ENCODE results near the gene CUX1. TPM values are rescaled to one million over a fixed set of nuclear protein-coding genes. Genes with fewer than 3 reads are reported as not detected.

CUX1 gene
- polyA plus RNA-seq, 4 donors: 29.2 to 77.5 (median 32.3) TPM

DNA sequence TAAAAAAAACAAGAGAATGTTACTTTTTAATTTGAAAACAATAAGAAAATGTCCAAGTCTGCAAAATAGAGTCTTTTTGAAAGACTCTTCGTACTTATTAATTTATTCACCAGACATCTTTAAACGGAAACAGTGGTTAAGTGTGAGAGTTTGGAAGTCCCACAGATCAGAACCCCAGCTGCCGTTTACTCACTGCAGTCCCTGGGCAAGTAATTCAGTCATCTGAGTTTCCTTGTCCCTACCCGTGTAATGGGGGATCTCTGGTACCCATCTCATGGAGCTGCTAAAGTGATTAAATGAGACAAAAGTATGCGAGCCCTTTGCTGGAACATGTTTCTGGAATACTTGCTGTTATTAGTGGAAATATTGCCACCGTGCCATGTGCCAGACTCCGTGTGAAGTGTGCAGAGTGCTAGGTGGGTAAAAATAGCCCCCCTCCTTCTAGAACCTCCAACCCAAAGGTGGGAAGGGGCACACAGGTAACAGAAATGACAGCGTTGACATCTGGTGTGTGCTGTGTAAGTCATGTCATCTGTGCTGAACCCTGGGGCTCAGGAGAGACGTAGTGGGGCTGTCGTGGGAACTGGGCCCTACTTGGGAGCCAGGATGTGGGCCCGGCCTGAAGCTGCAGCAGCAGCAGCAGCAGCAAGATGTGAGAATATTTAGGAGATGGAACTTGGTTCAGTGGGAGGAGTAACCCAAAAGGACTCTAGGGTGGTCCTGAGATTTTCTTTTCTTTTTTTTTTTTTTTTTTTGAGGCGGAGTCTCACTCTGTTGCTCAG is 140.5 kb downstream of the CUX1 start:
- WGBS, 3 donors: 81 to 86% (median 82%) methylated on average over 11 to 12 of the region's 12 CpGs
- H3K4me1 ChIP-seq (ENCODE audit: control insufficient read depth in 3 of 3, insufficient read depth in 2 of 3, low read depth in 1 of 3, low read length in 2 of 3): peaks cover 0 to under 1% (median 0%) of the 10 kb centered on the region in 3 donors
- H3K4me3 ChIP-seq (ENCODE audit: low read depth in 1 of 3, low read length in 3 of 3): no peak overlapping the region
- no peak for DNase-seq
- FAIRE-seq: no peak
- no peaks in the 10 kb centered on the region for H3K27me3 ChIP-seq (ENCODE audit: control insufficient read depth in 3 of 3, insufficient read depth in 3 of 3, low read length in 3 of 3)
- H3K9me3 ChIP-seq (ENCODE audit: control insufficient read depth in 2 of 2, insufficient read depth in 1 of 2, low read depth in 1 of 2, low read length in 1 of 2): no peaks in the 10 kb centered on the region
- peaks cover 0 to 21% (median 0%) of the 10 kb centered on the region in 3 donors for H3K36me3 ChIP-seq (ENCODE audit: control insufficient read depth in 3 of 3, insufficient read depth in 2 of 3, low read depth in 1 of 3, low read length in 3 of 3)
- no peak overlapping the region for H3K27ac ChIP-seq (ENCODE audit: low read depth in 1 of 3, low read length in 2 of 3)

- Histone ChIP-seq H3K9me3 (ENCODE audit: control insufficient read depth in 2 of 2, insufficient read depth in 1 of 2, low read depth in 1 of 2, low read length in 1 of 2) (no peaks in the 10 kb centered on the region), H3K27me3 (ENCODE audit: control insufficient read depth in 3 of 3, insufficient read depth in 3 of 3, low read length in 3 of 3) (no peaks in the 10 kb centered on the region), H3K4me1 (ENCODE audit: control insufficient read depth in 3 of 3, insufficient read depth in 2 of 3, low read depth in 1 of 3, low read length in 2 of 3) (no peaks in the 10 kb centered on the region), H3K36me3 (ENCODE audit: control insufficient read depth in 3 of 3, insufficient read depth in 2 of 3, low read depth in 1 of 3, low read length in 3 of 3) (peaks cover 0 to 29% (median 0%) of the 10 kb centered on the region in 3 donors), H3K4me3 (ENCODE audit: low read depth in 1 of 3, low read length in 3 of 3) (no peak overlapping the region), H3K27ac (ENCODE audit: low read depth in 1 of 3, low read length in 2 of 3) (no peak overlapping the region)
- no peak for FAIRE-seq
- 89 to 97% (median 93%) methylated on average over 9 of the region's 9 CpGs for WGBS, 3 donors
- no peak for DNase-seq
Observed at GRCh38 chr7:101959342-101959741, 141.9 kb downstream of the CUX1 start.

DNA sequence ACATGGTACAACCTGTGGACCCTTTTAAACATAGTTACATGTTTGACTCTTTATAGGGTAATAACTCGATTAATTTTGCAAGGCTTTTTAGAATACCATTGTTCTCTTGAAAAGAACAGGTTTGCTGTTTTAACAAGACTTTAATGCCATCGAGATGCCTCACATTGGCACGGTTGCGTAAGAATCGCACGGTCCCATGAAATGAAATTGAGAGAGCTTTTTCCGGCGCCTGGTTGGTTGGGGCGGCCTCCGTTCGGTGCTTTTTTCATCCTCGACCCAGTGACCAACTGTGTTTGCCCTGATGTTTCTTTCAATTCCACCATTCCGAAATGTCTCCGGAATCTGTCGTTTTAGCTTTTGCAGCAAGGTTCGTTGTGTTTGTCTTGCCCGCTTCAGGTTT is 142.4 kb downstream of the CUX1 start:
- Histone ChIP-seq H3K27me3 (ENCODE audit: control insufficient read depth in 3 of 3, insufficient read depth in 3 of 3, low read length in 3 of 3) (no peaks in the 10 kb centered on the region), H3K4me1 (ENCODE audit: control insufficient read depth in 3 of 3, insufficient read depth in 2 of 3, low read depth in 1 of 3, low read length in 2 of 3) (no peaks in the 10 kb centered on the region), H3K36me3 (ENCODE audit: control insufficient read depth in 3 of 3, insufficient read depth in 2 of 3, low read depth in 1 of 3, low read length in 3 of 3) (peaks cover 0 to 29% (median 0%) of the 10 kb centered on the region in 3 donors), H3K27ac (ENCODE audit: low read depth in 1 of 3, low read length in 2 of 3) (no peak overlapping the region), H3K4me3 (ENCODE audit: low read depth in 1 of 3, low read length in 3 of 3) (no peak overlapping the region), H3K9me3 (ENCODE audit: control insufficient read depth in 2 of 2, insufficient read depth in 1 of 2, low read depth in 1 of 2, low read length in 1 of 2) (no peaks in the 10 kb centered on the region)
- FAIRE-seq: no peak
- WGBS, 3 donors: 97% methylated on average over 17 of the region's 17 CpGs
- DNase-seq: no peak

- Histone ChIP-seq H3K9me3 (ENCODE audit: control insufficient read depth in 2 of 2, insufficient read depth in 1 of 2, low read depth in 1 of 2, low read length in 1 of 2) (no peaks in the 10 kb centered on the region), H3K27ac (ENCODE audit: low read depth in 1 of 3, low read length in 2 of 3) (no peak overlapping the region), H3K27me3 (ENCODE audit: control insufficient read depth in 3 of 3, insufficient read depth in 3 of 3, low read length in 3 of 3) (no peaks in the 10 kb centered on the region), H3K4me1 (ENCODE audit: control insufficient read depth in 3 of 3, insufficient read depth in 2 of 3, low read depth in 1 of 3, low read length in 2 of 3) (no peaks in the 10 kb centered on the region), H3K36me3 (ENCODE audit: control insufficient read depth in 3 of 3, insufficient read depth in 2 of 3, low read depth in 1 of 3, low read length in 3 of 3) (peaks cover 0 to 34% (median 0%) of the 10 kb centered on the region in 3 donors), H3K4me3 (ENCODE audit: low read depth in 1 of 3, low read length in 3 of 3) (no peak overlapping the region)
- FAIRE-seq (no peak), DNase-seq (no peak)
- WGBS, 3 donors: 96 to 99% (median 98%) methylated on average over 4 of the region's 4 CpGs
Observed at GRCh38 chr7:101960323-101960722, 142.9 kb downstream of the CUX1 start.

DNA sequence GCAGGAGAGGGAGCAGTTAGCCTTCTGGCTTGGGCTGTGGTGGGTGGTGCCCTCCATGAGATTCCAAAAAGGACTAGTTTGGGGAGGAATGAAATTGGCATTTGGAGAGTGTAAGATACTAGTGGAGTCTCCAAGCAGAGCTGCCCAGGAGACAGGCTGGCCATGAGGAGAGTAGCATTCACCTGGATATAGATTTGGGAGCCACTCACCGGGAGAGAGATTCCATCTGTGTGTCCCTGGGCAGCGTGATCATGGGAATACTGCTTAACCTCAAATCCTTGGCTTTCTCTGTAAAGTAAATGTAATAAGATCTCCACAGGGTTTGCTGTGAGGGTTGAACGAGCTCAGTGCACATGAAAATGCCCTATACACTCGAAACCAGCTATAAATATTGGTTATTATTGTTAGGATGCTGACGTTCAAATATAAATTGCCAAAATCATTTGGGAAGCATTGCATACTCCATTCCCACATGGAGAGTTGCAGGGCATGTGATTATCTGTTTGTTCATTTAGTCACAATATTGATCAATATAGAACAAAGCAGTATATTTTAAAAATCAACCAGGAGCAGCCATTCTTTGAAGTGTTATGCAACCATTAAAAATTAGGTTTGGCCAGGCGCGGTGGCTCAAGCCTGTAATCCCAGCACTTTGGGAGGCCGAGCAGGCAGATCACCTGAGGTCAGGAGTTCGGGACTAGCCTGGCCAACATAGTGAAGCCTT is 143.7 kb downstream of the CUX1 start:
- WGBS, 3 donors: 81 to 83% (median 82%) methylated on average over 9 of the region's 9 CpGs
- no peak overlapping the region for H3K27ac ChIP-seq (ENCODE audit: low read depth in 1 of 3, low read length in 2 of 3)
- FAIRE-seq: no peak

DNA sequence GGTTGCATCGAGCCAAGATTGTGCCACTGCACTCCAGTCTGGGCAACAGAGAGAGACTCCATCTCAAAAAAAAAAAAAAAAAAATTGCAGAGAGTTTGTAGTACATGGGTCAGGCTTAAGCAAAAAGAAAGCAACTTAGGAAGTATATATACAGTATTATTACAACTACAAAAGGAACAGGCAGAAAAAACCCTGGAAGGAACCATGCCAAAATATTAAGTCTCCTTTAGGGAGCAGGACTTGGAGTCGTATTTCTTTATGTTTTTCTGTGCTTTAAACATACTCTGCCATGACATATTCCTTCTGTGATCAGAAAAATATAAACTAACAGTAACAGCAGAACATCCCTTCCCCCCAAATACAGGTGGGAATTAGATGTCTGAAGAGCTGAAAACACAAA is 144.4 kb downstream of the CUX1 start:
- H3K27me3 ChIP-seq (ENCODE audit: control insufficient read depth in 3 of 3, insufficient read depth in 3 of 3, low read length in 3 of 3): no peaks in the 10 kb centered on the region
- FAIRE-seq (no peak), DNase-seq (no peak)
- peaks cover 0 to 37% (median 0%) of the 10 kb centered on the region in 3 donors for H3K36me3 ChIP-seq (ENCODE audit: control insufficient read depth in 3 of 3, insufficient read depth in 2 of 3, low read depth in 1 of 3, low read length in 3 of 3)
- H3K4me1 ChIP-seq (ENCODE audit: control insufficient read depth in 3 of 3, insufficient read depth in 2 of 3, low read depth in 1 of 3, low read length in 2 of 3): no peaks in the 10 kb centered on the region
- 72 to 86% (median 77%) methylated on average over 2 of the region's 2 CpGs for whole genome bisulfite sequencing, 3 donors
- H3K4me3 ChIP-seq (ENCODE audit: low read depth in 1 of 3, low read length in 3 of 3): no peak overlapping the region
- no peaks in the 10 kb centered on the region for H3K9me3 ChIP-seq (ENCODE audit: control insufficient read depth in 2 of 2, insufficient read depth in 1 of 2, low read depth in 1 of 2, low read length in 1 of 2)
- no peak overlapping the region for H3K27ac ChIP-seq (ENCODE audit: low read depth in 1 of 3, low read length in 2 of 3)

More for the DNA sequence above, 143.7 kb downstream of the CUX1 start:
- H3K36me3 ChIP-seq (ENCODE audit: control insufficient read depth in 3 of 3, insufficient read depth in 2 of 3, low read depth in 1 of 3, low read length in 3 of 3): peaks cover 0 to 35% (median 0%) of the 10 kb centered on the region in 3 donors
- H3K27me3 ChIP-seq (ENCODE audit: control insufficient read depth in 3 of 3, insufficient read depth in 3 of 3, low read length in 3 of 3): no peaks in the 10 kb centered on the region
- H3K9me3 ChIP-seq (ENCODE audit: control insufficient read depth in 2 of 2, insufficient read depth in 1 of 2, low read depth in 1 of 2, low read length in 1 of 2): no peaks in the 10 kb centered on the region
- no peak for DNase-seq
- H3K4me3 ChIP-seq (ENCODE audit: low read depth in 1 of 3, low read length in 3 of 3): no peak overlapping the region
- no peaks in the 10 kb centered on the region for H3K4me1 ChIP-seq (ENCODE audit: control insufficient read depth in 3 of 3, insufficient read depth in 2 of 3, low read depth in 1 of 3, low read length in 2 of 3)

- DNase-seq (no peak), FAIRE-seq (no peak)
- H3K27ac ChIP-seq (ENCODE audit: low read depth in 1 of 3, low read length in 2 of 3): no peak overlapping the region
- H3K4me1 ChIP-seq (ENCODE audit: control insufficient read depth in 3 of 3, insufficient read depth in 2 of 3, low read depth in 1 of 3, low read length in 2 of 3): no peaks in the 10 kb centered on the region
- peaks cover 0 to 40% (median 0%) of the 10 kb centered on the region in 3 donors for H3K36me3 ChIP-seq (ENCODE audit: control insufficient read depth in 3 of 3, insufficient read depth in 2 of 3, low read depth in 1 of 3, low read length in 3 of 3)
- no peaks in the 10 kb centered on the region for H3K27me3 ChIP-seq (ENCODE audit: control insufficient read depth in 3 of 3, insufficient read depth in 3 of 3, low read length in 3 of 3)
- 96 to 97% (median 97%) methylated on average over 9 of the region's 9 CpGs for WGBS, 3 donors
- no peak overlapping the region for H3K4me3 ChIP-seq (ENCODE audit: low read depth in 1 of 3, low read length in 3 of 3)
- H3K9me3 ChIP-seq (ENCODE audit: control insufficient read depth in 2 of 2, insufficient read depth in 1 of 2, low read depth in 1 of 2, low read length in 1 of 2): no peaks in the 10 kb centered on the region
Observed at GRCh38 chr7:101963693-101964092, 146.3 kb downstream of the CUX1 start.

GRCh38 chr7:101964680-101965452 is 147.4 kb downstream of the CUX1 start:
- Histone ChIP-seq H3K27ac (ENCODE audit: low read depth in 1 of 3, low read length in 2 of 3) (no peak overlapping the region), H3K4me3 (ENCODE audit: low read depth in 1 of 3, low read length in 3 of 3) (no peak overlapping the region), H3K36me3 (ENCODE audit: control insufficient read depth in 3 of 3, insufficient read depth in 2 of 3, low read depth in 1 of 3, low read length in 3 of 3) (peaks cover 0 to 39% (median 0%) of the 10 kb centered on the region in 3 donors), H3K27me3 (ENCODE audit: control insufficient read depth in 3 of 3, insufficient read depth in 3 of 3, low read length in 3 of 3) (no peaks in the 10 kb centered on the region), H3K9me3 (ENCODE audit: control insufficient read depth in 2 of 2, insufficient read depth in 1 of 2, low read depth in 1 of 2, low read length in 1 of 2) (no peaks in the 10 kb centered on the region), H3K4me1 (ENCODE audit: control insufficient read depth in 3 of 3, insufficient read depth in 2 of 3, low read depth in 1 of 3, low read length in 2 of 3) (no peaks in the 10 kb centered on the region)
- FAIRE-seq: no peak
- no peak for DNase-seq
- 88 to 92% (median 89%) methylated on average over 18 of the region's 18 CpGs for WGBS, 3 donors

Data from small intestine (tissue), 7 donors.